Measurements from ENCODE around the gene GEMIN8. TPM values are rescaled to one million over a fixed set of nuclear protein-coding genes. Genes with fewer than 3 reads are reported as not detected.
A peak's percentile ranks its signal among the peaks of the same experiment; 100 is the strongest.

The GEMIN8 gene
- polyA plus RNA-seq, 2 of the 4 experiments (the other 2 are of a cell fraction): 13.9 to 21.8 TPM

GRCh38 chrX:14051416-14051815 lies 21.7 kb upstream of the GEMIN8 start:
- Histone ChIP-seq H3K9me3 (peaks cover 6% of the 10 kb centered on the region; the same call in 1 of the 3 replicates), H3K4me1 (no peaks in the 10 kb centered on the region), H3K4me2 (no peak overlapping the region), H3K27ac (no peak overlapping the region), H3K4me3 (no peak overlapping the region)
- ATAC-seq (peak; percentile 84 to 93; a peak in 5 of 6 replicates), FAIRE-seq (peak; percentile 32), DNase-seq (ENCODE audit: low read depth in 1 of 2, low spot score in 1 of 2) (peak in 1 of 2 experiments; percentile 41)
- ChIA-PET POLR2A (no interaction called here), CTCF (interaction anchor here (1.3 to 2.0 kb wide), 3 partner anchors 19 to 1092 kb away, joined by 4 to 7 read pairs (median 6); no protein-coding TSS in a partner anchor)
- WGBS (ENCODE audit: missing lambda C conversion rate): 15% methylated on average over 5 of the region's 5 CpGs
- TF ChIP-seq FOSB (CRISPR knock-in tag; IDR thresholded peaks at IDR 0.05) (no peak), EHMT2 (IDR thresholded peaks at IDR 0.05; ENCODE audit: low read depth) (no peak), RNF2 (IDR thresholded peaks at IDR 0.05; ENCODE audit: borderline replicate concordance, low read depth) (no peak), POLR2AphosphoS2 (conservative IDR thresholded peaks at IDR 0.05; ENCODE audit: low read length) (no peak), HOXA7 (CRISPR knock-in tag; IDR thresholded peaks at IDR 0.05) (no peak), RCOR1 (IDR thresholded peaks at IDR 0.05; ENCODE audit: low read depth, low read length) (no peak), RAD21 (conservative IDR thresholded peaks at IDR 0.05 in 1 of 2, IDR thresholded peaks at IDR 0.05 in 1 of 2) (peak; percentile 62 to 69; a peak in 4 of 5 replicates), GATA3 (IDR thresholded peaks at IDR 0.05; ENCODE audit: borderline replicate concordance) (no peak), SMC3 (IDR thresholded peaks at IDR 0.05) (peak; percentile 47), MAZ (IDR thresholded peaks at IDR 0.05; ENCODE audit: borderline replicate concordance, low read depth, low read length) (no peak), ZSCAN20 (CRISPR knock-in tag; IDR thresholded peaks at IDR 0.05) (no peak), EP300 (IDR thresholded peaks at IDR 0.05) (no peak)
- TF ChIP-seq, protein P1, sequence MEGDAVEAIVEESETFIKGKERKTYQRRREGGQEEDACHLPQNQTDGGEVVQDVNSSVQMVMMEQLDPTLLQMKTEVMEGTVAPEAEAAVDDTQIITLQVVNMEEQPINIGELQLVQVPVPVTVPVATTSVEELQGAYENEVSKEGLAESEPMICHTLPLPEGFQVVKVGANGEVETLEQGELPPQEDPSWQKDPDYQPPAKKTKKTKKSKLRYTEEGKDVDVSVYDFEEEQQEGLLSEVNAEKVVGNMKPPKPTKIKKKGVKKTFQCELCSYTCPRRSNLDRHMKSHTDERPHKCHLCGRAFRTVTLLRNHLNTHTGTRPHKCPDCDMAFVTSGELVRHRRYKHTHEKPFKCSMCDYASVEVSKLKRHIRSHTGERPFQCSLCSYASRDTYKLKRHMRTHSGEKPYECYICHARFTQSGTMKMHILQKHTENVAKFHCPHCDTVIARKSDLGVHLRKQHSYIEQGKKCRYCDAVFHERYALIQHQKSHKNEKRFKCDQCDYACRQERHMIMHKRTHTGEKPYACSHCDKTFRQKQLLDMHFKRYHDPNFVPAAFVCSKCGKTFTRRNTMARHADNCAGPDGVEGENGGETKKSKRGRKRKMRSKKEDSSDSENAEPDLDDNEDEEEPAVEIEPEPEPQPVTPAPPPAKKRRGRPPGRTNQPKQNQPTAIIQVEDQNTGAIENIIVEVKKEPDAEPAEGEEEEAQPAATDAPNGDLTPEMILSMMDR (IDR thresholded peaks at IDR 0.05): peak; percentile 47
- TF ChIP-seq, protein P2, sequence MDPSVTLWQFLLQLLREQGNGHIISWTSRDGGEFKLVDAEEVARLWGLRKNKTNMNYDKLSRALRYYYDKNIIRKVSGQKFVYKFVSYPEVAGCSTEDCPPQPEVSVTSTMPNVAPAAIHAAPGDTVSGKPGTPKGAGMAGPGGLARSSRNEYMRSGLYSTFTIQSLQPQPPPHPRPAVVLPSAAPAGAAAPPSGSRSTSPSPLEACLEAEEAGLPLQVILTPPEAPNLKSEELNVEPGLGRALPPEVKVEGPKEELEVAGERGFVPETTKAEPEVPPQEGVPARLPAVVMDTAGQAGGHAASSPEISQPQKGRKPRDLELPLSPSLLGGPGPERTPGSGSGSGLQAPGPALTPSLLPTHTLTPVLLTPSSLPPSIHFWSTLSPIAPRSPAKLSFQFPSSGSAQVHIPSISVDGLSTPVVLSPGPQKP (IDR thresholded peaks at IDR 0.05; ENCODE audit: low read depth, low read length): no peak

- TF ChIP-seq HOXB13 (CRISPR knock-in tag; IDR thresholded peaks at IDR 0.05; ENCODE audit: low read depth) (no peak), EHF (CRISPR knock-in tag; IDR thresholded peaks at IDR 0.05) (no peak)
- ATAC-seq (no peak), DNase-seq (ENCODE audit: low read depth in 1 of 2, low spot score in 1 of 2) (no peak), FAIRE-seq (no peak)
- WGBS (ENCODE audit: missing lambda C conversion rate): 11% methylated on average over 1 of the region's 1 CpG
- POLR2A ChIA-PET: no interaction called here
- CTCF ChIA-PET: interaction anchor here (1.0 to 2.0 kb wide), 3 partner anchors 19 to 478 kb away, joined by 4 read pairs; no protein-coding TSS in a partner anchor
- Histone ChIP-seq H3K27ac (no peak overlapping the region), H3K4me2 (no peak overlapping the region), H3K4me3 (no peak overlapping the region), H3K9me3 (peaks cover 6% of the 10 kb centered on the region; the same call in 1 of the 3 replicates), H3K4me1 (no peaks in the 10 kb centered on the region)
Measured at GRCh38 chrX:14050709-14051108, 21.0 kb upstream of the GEMIN8 start.

GRCh38 chrX:14043209-14043608 lies 13.5 kb upstream of the GEMIN8 start:
- no peak for DNase-seq (ENCODE audit: low read depth in 1 of 2, low spot score in 1 of 2)
- CTCF ChIA-PET: interaction anchor here (1.5 kb wide), 1 partner anchor 486 kb away, joined by 4 read pairs; the partner anchor contains the start of gene GLRA2
- no peak for ATAC-seq
- Histone ChIP-seq H3K4me3 (no peak overlapping the region), H3K4me2 (no peak overlapping the region), H3K4me1 (no peaks in the 10 kb centered on the region), H3K27ac (no peak overlapping the region), H3K9me3 (no peaks in the 10 kb centered on the region)
- no peak for FAIRE-seq
- POLR2A ChIA-PET: no interaction called here
- no peak for TF ChIP-seq ATOH8 (CRISPR knock-in tag; IDR thresholded peaks at IDR 0.05; ENCODE audit: low read depth)
- no peak for TF ChIP-seq NFE2L2 (conservative IDR thresholded peaks at IDR 0.05; ENCODE audit: low read length)
- TF ChIP-seq, protein P3, sequence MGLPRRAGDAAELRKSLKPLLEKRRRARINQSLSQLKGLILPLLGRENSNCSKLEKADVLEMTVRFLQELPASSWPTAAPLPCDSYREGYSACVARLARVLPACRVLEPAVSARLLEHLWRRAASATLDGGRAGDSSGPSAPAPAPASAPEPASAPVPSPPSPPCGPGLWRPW (IDR thresholded peaks at IDR 0.05): no peak
- TF ChIP-seq, protein P4, sequence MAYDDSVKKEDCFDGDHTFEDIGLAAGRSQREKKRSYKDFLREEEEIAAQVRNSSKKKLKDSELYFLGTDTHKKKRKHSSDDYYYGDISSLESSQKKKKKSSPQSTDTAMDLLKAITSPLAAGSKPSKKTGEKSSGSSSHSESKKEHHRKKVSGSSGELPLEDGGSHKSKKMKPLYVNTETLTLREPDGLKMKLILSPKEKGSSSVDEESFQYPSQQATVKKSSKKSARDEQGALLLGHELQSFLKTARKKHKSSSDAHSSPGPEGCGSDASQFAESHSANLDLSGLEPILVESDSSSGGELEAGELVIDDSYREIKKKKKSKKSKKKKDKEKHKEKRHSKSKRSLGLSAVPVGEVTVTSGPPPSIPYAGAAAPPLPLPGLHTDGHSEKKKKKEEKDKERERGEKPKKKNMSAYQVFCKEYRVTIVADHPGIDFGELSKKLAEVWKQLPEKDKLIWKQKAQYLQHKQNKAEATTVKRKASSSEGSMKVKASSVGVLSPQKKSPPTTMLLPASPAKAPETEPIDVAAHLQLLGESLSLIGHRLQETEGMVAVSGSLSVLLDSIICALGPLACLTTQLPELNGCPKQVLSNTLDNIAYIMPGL (CRISPR knock-in tag; IDR thresholded peaks at IDR 0.05; ENCODE audit: borderline replicate concordance): no peak
- TF ChIP-seq TFCP2L1 (CRISPR knock-in tag; IDR thresholded peaks at IDR 0.05): no peak
- TF ChIP-seq HDAC2 (IDR thresholded peaks at IDR 0.05): no peak
- TF ChIP-seq KDM1A (IDR thresholded peaks at IDR 0.05; ENCODE audit: low read depth): no peak
- no peak for TF ChIP-seq PHF8 (IDR thresholded peaks at IDR 0.05; ENCODE audit: borderline replicate concordance, low read depth)
- no peak for TF ChIP-seq ESRRA (IDR thresholded peaks at IDR 0.05; ENCODE audit: borderline replicate concordance, low read length)
- TF ChIP-seq POLR2A (IDR thresholded peaks at IDR 0.05; ENCODE audit: low read length): no peak
- TF ChIP-seq CEBPB (IDR thresholded peaks at IDR 0.05): no peak
- no peak for TF ChIP-seq RNF2 (IDR thresholded peaks at IDR 0.05; ENCODE audit: borderline replicate concordance, low read depth)
- TF ChIP-seq MAX (IDR thresholded peaks at IDR 0.05): no peak
- TF ChIP-seq JUN (IDR thresholded peaks at IDR 0.05): no peak
